ENCODE results near the gene GRK4.

GRCh38 chr4:3073158-3074077, 110.0 kb downstream of the GRK4 start:
- no peak for TF ChIP-seq EZH2 (IDR thresholded peaks at IDR 0.05; ENCODE audit: insufficient read depth, poor library complexity, severe bottlenecking)
- TF ChIP-seq EZH2phosphoT487 (IDR thresholded peaks at IDR 0.05; ENCODE audit: insufficient read depth, low read depth): no peak

Measured in GM23248 (cell line).